ENCODE results near the gene RIMKLB.

Gene RIMKLB

DNA sequence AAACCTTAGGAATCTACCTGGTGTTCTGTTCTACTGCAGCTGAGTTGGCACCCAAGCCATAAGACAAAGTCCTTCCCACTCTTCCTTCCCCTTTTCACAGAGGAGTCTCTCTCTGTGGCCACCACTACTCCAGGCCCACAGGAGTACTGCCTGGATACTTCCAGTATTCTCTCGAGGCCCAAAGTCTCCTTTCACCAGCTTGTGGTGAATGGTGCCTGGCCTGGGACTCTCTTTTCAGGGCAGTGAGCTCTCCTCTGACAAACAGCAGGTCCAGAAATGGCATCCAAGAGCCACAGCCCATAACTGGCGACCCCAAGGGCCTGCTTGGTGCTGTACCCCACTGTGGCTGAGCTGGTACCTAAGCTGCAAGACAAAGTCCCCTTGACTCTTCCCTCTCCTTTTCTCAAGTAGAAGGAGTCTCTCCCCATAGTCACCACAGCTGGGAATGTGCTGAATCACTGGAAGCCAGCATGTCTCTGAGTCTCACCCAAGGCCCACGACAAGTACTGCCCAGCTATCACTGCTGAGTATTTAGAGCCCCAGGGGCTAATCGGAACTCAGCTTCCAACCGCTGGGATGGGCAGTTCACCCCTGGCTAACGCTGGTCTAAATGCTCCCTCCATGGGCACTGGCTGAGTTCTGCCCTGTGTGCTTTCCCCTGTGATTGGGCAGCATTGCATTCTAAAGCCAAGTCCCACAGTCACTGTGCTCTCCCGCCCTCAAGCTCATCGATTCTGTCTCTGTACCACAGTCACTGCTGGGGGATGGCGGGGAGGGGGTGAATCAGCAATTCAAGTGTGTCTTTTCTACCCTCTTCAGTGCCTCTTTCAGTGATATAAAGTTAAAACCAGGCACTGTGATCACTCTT, 130.7 kb downstream of the RIMKLB start:
- Histone ChIP-seq H3K4me3 (ENCODE audit: low read length) (no peak overlapping the region), H3K9me3 (ENCODE audit: control insufficient read depth, insufficient read depth, low read length) (no peaks in the 10 kb centered on the region), H3K36me3 (ENCODE audit: control insufficient read depth, insufficient read depth, low read length) (no peaks in the 10 kb centered on the region), H3K27ac (ENCODE audit: low read length) (no peak overlapping the region), H3K4me1 (ENCODE audit: control insufficient read depth, insufficient read depth, low read length) (peaks cover 7% of the 10 kb centered on the region; the same call in 1 of the 2 replicates), H3K27me3 (ENCODE audit: control insufficient read depth, insufficient read depth, low read length) (no peaks in the 10 kb centered on the region)
- no peak for DNase-seq (ENCODE audit: low read depth, low spot score)
- no CpG with 5 or more reads among the region's 9 CpGs for WGBS (ENCODE audit: insufficient coverage, insufficient read length)

DNA sequence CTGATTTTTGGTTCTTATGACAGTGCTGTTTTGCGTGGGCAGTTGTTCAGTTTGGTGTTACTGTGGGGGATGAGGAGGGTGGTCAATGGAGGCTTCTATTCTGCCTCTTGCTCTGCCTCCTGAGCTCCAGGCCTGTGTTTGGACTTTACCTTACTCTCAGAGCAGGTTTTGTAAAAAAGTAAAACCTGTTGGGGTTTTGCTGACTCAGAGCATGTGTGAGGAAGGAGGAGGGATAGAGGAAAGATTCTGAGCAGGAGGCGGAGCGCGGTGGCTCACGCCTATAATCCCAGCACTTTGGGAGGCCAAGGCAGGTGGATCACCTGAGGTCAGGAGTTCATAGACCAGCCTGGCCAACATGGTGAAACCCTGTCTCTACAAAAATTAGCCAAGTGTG, 131.3 kb downstream of the RIMKLB start:
- no peak for DNase-seq (ENCODE audit: low read depth, low spot score)
- H3K4me1 ChIP-seq (ENCODE audit: control insufficient read depth, insufficient read depth, low read length) = peaks cover 7% of the 10 kb centered on the region; the same call in 1 of the 2 replicates
- no peaks in the 10 kb centered on the region for H3K27me3 ChIP-seq (ENCODE audit: control insufficient read depth, insufficient read depth, low read length)
- H3K9me3 ChIP-seq (ENCODE audit: control insufficient read depth, insufficient read depth, low read length) = no peaks in the 10 kb centered on the region
- no CpG with 5 or more reads among the region's 5 CpGs for WGBS (ENCODE audit: insufficient coverage, insufficient read length)
- no peaks in the 10 kb centered on the region for H3K36me3 ChIP-seq (ENCODE audit: control insufficient read depth, insufficient read depth, low read length)
- no peak overlapping the region for H3K4me3 ChIP-seq (ENCODE audit: low read length)
- H3K27ac ChIP-seq (ENCODE audit: low read length) = no peak overlapping the region

DNA sequence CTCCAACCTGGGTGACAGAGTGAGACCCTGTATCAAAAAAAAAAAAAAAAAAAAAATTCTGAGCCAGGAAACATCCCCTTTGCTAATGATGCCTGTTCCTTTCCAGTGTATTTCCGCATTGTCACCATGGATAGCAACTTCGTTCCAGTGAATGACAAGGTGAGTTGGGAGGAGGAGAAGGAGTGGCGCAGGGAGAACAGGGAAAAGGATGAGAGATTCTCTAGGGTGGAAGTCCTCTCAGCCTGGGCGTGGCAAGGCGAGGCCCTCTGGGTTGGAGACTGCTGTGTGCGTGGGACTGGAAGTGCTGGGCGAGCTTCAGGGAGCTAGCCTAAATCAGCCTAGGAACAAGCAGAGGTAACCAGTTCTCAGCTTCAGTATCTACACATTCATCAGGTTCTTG, 131.8 kb downstream of the RIMKLB start:
- H3K27me3 ChIP-seq (ENCODE audit: control insufficient read depth, insufficient read depth, low read length) = no peaks in the 10 kb centered on the region
- no peak for DNase-seq (ENCODE audit: low read depth, low spot score)
- no CpG with 5 or more reads among the region's 7 CpGs for WGBS (ENCODE audit: insufficient coverage, insufficient read length)
- no peaks in the 10 kb centered on the region for H3K36me3 ChIP-seq (ENCODE audit: control insufficient read depth, insufficient read depth, low read length)
- H3K9me3 ChIP-seq (ENCODE audit: control insufficient read depth, insufficient read depth, low read length) = no peaks in the 10 kb centered on the region
- no peak overlapping the region for H3K27ac ChIP-seq (ENCODE audit: low read length)
- H3K4me1 ChIP-seq (ENCODE audit: control insufficient read depth, insufficient read depth, low read length) = peaks cover 7% of the 10 kb centered on the region; the same call in 1 of the 2 replicates
- H3K4me3 ChIP-seq (ENCODE audit: low read length) = no peak overlapping the region

DNA sequence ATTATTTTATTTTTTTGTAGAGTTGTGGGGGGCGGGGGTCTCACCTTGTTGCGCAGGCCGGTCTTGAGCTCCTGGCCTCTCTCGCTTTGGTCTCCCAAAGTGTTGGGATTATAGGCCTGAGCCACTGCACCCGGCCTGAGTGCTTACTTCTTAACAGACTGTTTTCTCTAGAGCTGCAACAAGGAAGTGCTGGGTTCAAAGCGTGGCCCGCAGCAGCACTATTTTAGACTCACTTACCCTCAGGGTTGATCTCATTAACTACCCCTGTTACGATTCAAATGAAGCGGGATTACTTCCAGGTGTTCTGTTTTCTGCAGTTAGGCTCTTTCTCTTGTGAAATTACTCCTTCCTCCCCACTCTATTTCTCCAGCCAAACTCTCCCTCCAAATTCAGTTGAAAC, 133.3 kb downstream of the RIMKLB start:
- Histone ChIP-seq H3K27me3 (ENCODE audit: control insufficient read depth, insufficient read depth, low read length) (no peaks in the 10 kb centered on the region), H3K9me3 (ENCODE audit: control insufficient read depth, insufficient read depth, low read length) (no peaks in the 10 kb centered on the region), H3K4me3 (ENCODE audit: low read length) (no peak overlapping the region), H3K36me3 (ENCODE audit: control insufficient read depth, insufficient read depth, low read length) (no peaks in the 10 kb centered on the region), H3K4me1 (ENCODE audit: control insufficient read depth, insufficient read depth, low read length) (peaks cover 8% of the 10 kb centered on the region; the same call in 1 of the 2 replicates), H3K27ac (ENCODE audit: low read length) (no peak overlapping the region)
- WGBS (ENCODE audit: insufficient coverage, insufficient read length) = no CpG with 5 or more reads among the region's 9 CpGs
- DNase-seq (ENCODE audit: low read depth, low spot score) = no peak

DNA sequence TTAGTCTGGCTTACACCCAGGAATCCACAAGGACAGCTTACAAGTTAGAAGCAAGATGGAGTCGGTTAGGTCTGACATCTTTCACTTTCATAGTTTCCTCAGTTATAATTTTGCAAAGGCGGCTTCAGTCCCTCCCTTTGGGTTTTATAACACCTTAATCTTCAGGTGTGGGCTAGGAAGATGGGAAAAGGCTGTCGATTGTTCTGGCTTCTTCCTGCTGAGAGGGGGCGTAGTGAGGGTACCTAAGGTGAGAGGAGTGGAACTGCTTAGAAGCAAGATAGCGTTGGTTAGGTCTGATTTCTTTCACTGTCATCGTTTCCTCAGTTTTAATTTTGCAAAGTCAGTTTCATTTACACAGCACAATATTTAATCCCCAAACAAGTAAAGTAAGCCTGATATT, 134.7 kb downstream of the RIMKLB start:
- WGBS (ENCODE audit: insufficient coverage, insufficient read length) = no CpG with 5 or more reads among the region's 6 CpGs
- Histone ChIP-seq H3K9me3 (ENCODE audit: control insufficient read depth, insufficient read depth, low read length) (no peaks in the 10 kb centered on the region), H3K4me3 (ENCODE audit: low read length) (no peak overlapping the region), H3K27ac (ENCODE audit: low read length) (no peak overlapping the region), H3K4me1 (ENCODE audit: control insufficient read depth, insufficient read depth, low read length) (peaks cover 8% of the 10 kb centered on the region; the same call in 1 of the 2 replicates), H3K36me3 (ENCODE audit: control insufficient read depth, insufficient read depth, low read length) (no peaks in the 10 kb centered on the region), H3K27me3 (ENCODE audit: control insufficient read depth, insufficient read depth, low read length) (no peaks in the 10 kb centered on the region)
- DNase-seq (ENCODE audit: low read depth, low spot score) = no peak

All from iPS DF 6.9 (cell line).